SK-N-MC (cell line): Measurements from ENCODE around the gene KIF5A.

Experiments used
- EZH2 ChIP-seq: fragments of 200-600 bp; sonication (generic); IDR thresholded peaks from one replicate; pipeline ENCODE4 v1.6.1; 2017; ENCODE audit warnings: antibody characterized with exemption
- FOXP2 ChIP-seq: optimal IDR thresholded peaks from 2 replicates; pipeline ENCODE3; 2011; ENCODE audit warnings: mild to moderate bottlenecking, moderate library complexity; ENCODE audit not compliant: insufficient read depth; ENCODE audit errors: extremely low read length, control extremely low read depth
- POLR2AphosphoS5 ChIP-seq: IDR thresholded peaks from 2 replicates; pipeline ENCODE4 v1.6.1; 2012; ENCODE audit warnings: mild to moderate bottlenecking, low read depth, low read length, borderline replicate concordance

GRCh38 chr12:57539134-57539768 lies 10.6 kb upstream of the KIF5A start:
- TF ChIP-seq EZH2 (no peak), POLR2AphosphoS5 (no peak), FOXP2 (no peak)
